ENCODE data around the gene FAM13A.

FAM13A gene

GRCh38 chr4:88756149-88756548, 300.8 kb downstream of the FAM13A start:
- POLR2A ChIA-PET, result no interaction called here
- Histone ChIP-seq H3K4me3 (ENCODE audit: low read depth, low read length) (no peak overlapping the region), H3K9me3 (ENCODE audit: control insufficient read depth, insufficient read depth, low read depth, low read length) (no peaks in the 10 kb centered on the region), H3K36me3 (ENCODE audit: control insufficient read depth in 2 of 2, insufficient read depth in 1 of 2, low read length in 2 of 2) (no peaks in the 10 kb centered on the region), H3K27ac (ENCODE audit: extremely low read depth, low read depth, low read length) (no peak overlapping the region), H3K4me1 (ENCODE audit: control insufficient read depth, insufficient read depth, low read length) (no peaks in the 10 kb centered on the region; the same call in 1 of the 2 replicates)
- CTCF ChIA-PET, result no interaction called here
- no peak for TF ChIP-seq ZNF18 (tag by site-specific recombination; IDR thresholded peaks at IDR 0.05)
- no peak for TF ChIP-seq ZNF501 (tag by site-specific recombination; IDR thresholded peaks at IDR 0.05)
- no peak for TF ChIP-seq ZBTB1 (tag by site-specific recombination; IDR thresholded peaks at IDR 0.05)
- no peak for TF ChIP-seq ZNF692 (tag by site-specific recombination; IDR thresholded peaks at IDR 0.05)
- no peak for TF ChIP-seq ZNF707 (tag by site-specific recombination; IDR thresholded peaks at IDR 0.05)
- no peak for TF ChIP-seq ZNF404 (tag by site-specific recombination; IDR thresholded peaks at IDR 0.05)
- TF ChIP-seq ZNF654 (tag by site-specific recombination; IDR thresholded peaks at IDR 0.05; ENCODE audit: low read depth), result no peak
- no peak for TF ChIP-seq ZNF513 (tag by site-specific recombination; IDR thresholded peaks at IDR 0.05)
- no peak for TF ChIP-seq ZIC2 (tag by site-specific recombination; IDR thresholded peaks at IDR 0.05)

GRCh38 chr4:88755454-88755853, 301.5 kb downstream of the FAM13A start:
- no peak overlapping the region for H3K27ac ChIP-seq (ENCODE audit: extremely low read depth, low read depth, low read length)
- H3K4me1 ChIP-seq (ENCODE audit: control insufficient read depth, insufficient read depth, low read length), result no peaks in the 10 kb centered on the region; the same call in 1 of the 2 replicates
- H3K9me3 ChIP-seq (ENCODE audit: control insufficient read depth, insufficient read depth, low read depth, low read length), result no peaks in the 10 kb centered on the region
- H3K4me3 ChIP-seq (ENCODE audit: low read depth, low read length), result no peak overlapping the region
- CTCF ChIA-PET, result no interaction called here
- POLR2A ChIA-PET, result no interaction called here
- H3K36me3 ChIP-seq (ENCODE audit: control insufficient read depth in 2 of 2, insufficient read depth in 1 of 2, low read length in 2 of 2), result peaks cover 0 to 4% of the 10 kb centered on the region in 2 experiments; a peak in 1 of 3 replicates
- no peak for TF ChIP-seq ZBTB26 (tag by site-specific recombination; optimal IDR thresholded peaks at IDR 0.05)
- no peak for TF ChIP-seq ZNF24 (tag by site-specific recombination; IDR thresholded peaks at IDR 0.05)
- TF ChIP-seq ZSCAN18 (tag by site-specific recombination; IDR thresholded peaks at IDR 0.05), result no peak
- TF ChIP-seq TCF7L2 (IDR thresholded peaks at IDR 0.05; ENCODE audit: borderline replicate concordance, low read depth, low read length), result no peak
- TF ChIP-seq ZNF518A (tag by site-specific recombination; conservative IDR thresholded peaks at IDR 0.05; ENCODE audit: low read depth), result no peak
- TF ChIP-seq ZBTB20 (tag by site-specific recombination; IDR thresholded peaks at IDR 0.05), result no peak
- TF ChIP-seq ZNF596 (tag by site-specific recombination; IDR thresholded peaks at IDR 0.05), result no peak
- no peak for TF ChIP-seq ZNF114 (tag by site-specific recombination; IDR thresholded peaks at IDR 0.05)
- TF ChIP-seq ZNF239 (tag by site-specific recombination; IDR thresholded peaks at IDR 0.05), result no peak
- TF ChIP-seq PRDM1 (tag by site-specific recombination; IDR thresholded peaks at IDR 0.05), result no peak
- TF ChIP-seq ATF2 (tag by site-specific recombination; IDR thresholded peaks at IDR 0.05; ENCODE audit: low read depth), result no peak
- no peak for TF ChIP-seq ZNF530 (tag by site-specific recombination; IDR thresholded peaks at IDR 0.05; ENCODE audit: low read depth)
- TF ChIP-seq ZNF311 (tag by site-specific recombination; IDR thresholded peaks at IDR 0.05; ENCODE audit: borderline replicate concordance), result no peak
